ENCODE data around the gene UBASH3B.

DNA sequence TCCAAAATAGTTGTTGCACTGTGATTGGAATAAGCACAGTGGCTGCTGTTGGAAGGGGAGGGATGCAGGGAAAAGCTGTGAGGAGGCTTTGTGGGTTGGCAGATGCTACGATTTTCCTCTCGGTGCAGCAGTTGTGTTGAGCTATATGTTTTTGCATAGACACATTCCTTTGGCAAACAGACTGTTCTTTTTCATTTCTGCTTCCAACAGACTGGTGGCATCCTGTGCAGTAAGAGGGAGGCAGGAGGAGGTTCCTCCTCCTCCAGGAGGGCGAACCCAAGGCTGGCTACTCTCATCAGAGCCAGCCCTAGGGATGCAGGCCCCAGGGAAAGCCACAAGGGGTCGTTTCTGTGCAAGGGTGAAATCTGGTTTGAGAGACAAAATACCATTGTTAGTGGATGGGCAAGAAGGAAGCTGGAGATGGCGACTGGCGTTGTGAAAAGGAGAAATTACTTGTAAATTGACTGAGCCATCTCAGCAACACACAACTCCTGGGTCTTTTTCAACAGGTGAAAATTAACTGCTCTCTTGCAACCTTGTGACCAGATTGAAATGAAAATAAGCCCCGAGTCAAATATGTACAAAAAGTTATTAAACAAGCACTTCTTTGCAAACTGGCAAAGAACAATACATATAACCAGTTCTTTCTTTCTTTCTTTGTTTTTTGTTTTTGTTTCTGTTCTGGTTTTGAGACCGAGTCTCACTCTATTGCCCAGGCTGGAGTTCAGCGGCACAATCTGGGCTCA lies 26.5 kb upstream of the UBASH3B start:
- TF ChIP-seq, protein P1, sequence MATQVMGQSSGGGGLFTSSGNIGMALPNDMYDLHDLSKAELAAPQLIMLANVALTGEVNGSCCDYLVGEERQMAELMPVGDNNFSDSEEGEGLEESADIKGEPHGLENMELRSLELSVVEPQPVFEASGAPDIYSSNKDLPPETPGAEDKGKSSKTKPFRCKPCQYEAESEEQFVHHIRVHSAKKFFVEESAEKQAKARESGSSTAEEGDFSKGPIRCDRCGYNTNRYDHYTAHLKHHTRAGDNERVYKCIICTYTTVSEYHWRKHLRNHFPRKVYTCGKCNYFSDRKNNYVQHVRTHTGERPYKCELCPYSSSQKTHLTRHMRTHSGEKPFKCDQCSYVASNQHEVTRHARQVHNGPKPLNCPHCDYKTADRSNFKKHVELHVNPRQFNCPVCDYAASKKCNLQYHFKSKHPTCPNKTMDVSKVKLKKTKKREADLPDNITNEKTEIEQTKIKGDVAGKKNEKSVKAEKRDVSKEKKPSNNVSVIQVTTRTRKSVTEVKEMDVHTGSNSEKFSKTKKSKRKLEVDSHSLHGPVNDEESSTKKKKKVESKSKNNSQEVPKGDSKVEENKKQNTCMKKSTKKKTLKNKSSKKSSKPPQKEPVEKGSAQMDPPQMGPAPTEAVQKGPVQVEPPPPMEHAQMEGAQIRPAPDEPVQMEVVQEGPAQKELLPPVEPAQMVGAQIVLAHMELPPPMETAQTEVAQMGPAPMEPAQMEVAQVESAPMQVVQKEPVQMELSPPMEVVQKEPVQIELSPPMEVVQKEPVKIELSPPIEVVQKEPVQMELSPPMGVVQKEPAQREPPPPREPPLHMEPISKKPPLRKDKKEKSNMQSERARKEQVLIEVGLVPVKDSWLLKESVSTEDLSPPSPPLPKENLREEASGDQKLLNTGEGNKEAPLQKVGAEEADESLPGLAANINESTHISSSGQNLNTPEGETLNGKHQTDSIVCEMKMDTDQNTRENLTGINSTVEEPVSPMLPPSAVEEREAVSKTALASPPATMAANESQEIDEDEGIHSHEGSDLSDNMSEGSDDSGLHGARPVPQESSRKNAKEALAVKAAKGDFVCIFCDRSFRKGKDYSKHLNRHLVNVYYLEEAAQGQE (IDR thresholded peaks at IDR 0.05; ENCODE audit: insufficient replicate concordance, low read depth), result no peak
- TF ChIP-seq, protein P2, sequence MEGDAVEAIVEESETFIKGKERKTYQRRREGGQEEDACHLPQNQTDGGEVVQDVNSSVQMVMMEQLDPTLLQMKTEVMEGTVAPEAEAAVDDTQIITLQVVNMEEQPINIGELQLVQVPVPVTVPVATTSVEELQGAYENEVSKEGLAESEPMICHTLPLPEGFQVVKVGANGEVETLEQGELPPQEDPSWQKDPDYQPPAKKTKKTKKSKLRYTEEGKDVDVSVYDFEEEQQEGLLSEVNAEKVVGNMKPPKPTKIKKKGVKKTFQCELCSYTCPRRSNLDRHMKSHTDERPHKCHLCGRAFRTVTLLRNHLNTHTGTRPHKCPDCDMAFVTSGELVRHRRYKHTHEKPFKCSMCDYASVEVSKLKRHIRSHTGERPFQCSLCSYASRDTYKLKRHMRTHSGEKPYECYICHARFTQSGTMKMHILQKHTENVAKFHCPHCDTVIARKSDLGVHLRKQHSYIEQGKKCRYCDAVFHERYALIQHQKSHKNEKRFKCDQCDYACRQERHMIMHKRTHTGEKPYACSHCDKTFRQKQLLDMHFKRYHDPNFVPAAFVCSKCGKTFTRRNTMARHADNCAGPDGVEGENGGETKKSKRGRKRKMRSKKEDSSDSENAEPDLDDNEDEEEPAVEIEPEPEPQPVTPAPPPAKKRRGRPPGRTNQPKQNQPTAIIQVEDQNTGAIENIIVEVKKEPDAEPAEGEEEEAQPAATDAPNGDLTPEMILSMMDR (IDR thresholded peaks at IDR 0.05; ENCODE audit: insufficient read depth, low read length), result peak; percentile 85
- no peak for TF ChIP-seq POLR2AphosphoS5 (IDR thresholded peaks at IDR 0.05; ENCODE audit: low read depth)

All from HL-60 (cell line).